Kidney glomerular epithelial cell (primary cell): Measurements from ENCODE around the gene CAMK2D.

Experiments
- DNase-seq: peaks from one replicate; lab custom pipeline; 2025; lab: John Stamatoyannopoulos, UW

CAMK2D gene

GRCh38 chr4:113637823-113638561 is 123.5 kb downstream of the CAMK2D start:
- no peak for DNase-seq

DNA sequence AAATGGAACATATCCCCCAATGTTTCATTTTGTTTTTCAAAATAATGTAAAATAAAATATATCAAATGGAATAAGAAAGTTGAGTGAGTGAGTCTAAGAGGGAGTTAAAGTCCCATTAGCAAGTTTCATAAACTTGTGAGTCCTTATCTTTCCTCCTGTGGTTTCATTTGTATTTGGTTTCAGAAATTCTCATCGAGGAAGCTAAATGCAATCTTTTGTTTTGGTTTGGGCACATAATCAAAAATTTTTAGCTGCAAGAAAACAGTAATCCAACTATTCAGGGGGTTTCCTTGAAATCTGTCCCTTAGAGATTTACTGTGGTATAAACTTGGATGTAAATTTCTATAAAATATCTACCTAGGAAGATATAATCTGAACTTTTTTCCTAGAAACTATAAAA is 124.2 kb downstream of the CAMK2D start:
- no peak for DNase-seq

- DNase-seq = peak; percentile 22
These were observed 124.7 kb downstream of the CAMK2D start for GRCh38 chr4:113636877-113637276.

DNA sequence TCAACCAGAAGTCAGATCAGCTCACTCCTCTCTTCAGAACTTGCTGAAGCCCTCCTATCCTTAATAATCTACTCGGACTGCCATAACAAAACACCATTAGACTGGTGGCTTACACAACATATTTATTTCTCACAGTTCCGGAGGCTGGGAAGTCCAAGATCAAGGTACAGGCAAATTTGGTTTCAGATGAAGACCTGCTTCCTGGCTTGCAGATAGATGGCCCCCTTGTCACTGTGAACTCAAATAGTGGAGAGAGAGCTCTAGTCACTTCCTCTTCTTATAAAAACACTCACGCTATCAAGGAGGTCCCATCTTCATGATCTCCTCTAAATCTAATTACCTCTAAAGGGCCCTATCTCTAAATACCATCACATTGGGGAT is 125.1 kb downstream of the CAMK2D start:
- DNase-seq = no peak

DNA sequence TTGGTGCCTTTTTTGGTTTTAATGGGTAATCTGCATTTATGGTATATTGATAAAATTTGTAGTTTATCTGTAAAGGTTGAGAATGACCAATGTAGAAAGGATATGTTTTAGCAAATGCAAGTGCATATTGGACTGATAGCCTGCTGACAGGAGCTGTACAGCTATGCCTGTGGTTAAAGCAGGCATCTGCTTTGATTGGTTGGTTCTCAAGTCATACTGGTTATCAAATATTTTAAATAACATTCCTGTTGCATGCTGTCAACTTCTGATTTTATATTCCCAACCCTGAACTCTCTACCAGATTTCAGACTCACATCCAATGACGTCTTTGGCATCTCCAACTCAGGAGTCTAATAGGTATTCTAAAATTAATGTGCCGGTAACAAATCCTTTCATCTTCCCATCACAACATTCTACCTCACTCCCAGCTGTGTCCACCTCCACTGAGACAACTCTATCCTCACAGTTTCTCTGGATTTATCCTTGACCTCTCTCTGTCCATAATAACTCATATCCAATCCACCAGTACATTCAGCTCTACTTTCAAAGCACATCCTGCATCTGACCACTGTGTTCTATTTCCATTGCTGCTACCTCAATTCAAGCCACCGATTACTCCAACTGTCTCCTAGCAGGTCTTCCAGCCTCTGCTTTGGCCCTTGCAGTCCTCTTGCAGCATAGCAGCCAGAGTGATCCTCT is 125.7 kb downstream of the CAMK2D start:
- peak; percentile 25 for DNase-seq

GRCh38 chr4:113634081-113634969 is 127.2 kb downstream of the CAMK2D start:
- DNase-seq = no peak

GRCh38 chr4:113633467-113633866 is 128.1 kb downstream of the CAMK2D start:
- DNase-seq = no peak

- DNase-seq = no peak
These were observed 132.8 kb downstream of the CAMK2D start for GRCh38 chr4:113628711-113629110.

DNA sequence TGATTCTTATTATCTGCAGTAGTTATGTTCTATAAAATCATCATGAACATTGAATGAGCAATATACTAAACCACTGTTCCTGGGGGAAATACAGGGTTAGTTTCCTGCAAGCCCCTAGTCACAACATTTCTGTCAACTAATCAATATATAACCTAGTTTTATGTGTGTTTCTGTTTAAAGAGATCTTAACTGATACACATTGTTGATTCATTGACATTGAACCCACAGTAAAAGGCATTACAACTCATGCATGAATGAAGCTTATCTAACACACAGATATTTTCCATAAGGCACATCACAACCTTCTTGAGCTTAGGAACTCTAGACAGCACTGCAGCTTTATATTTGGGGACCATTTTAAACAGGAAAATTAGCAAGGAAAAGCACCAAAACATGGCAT is 134.2 kb downstream of the CAMK2D start:
- no peak for DNase-seq

- no peak for DNase-seq
These were observed 135.6 kb downstream of the CAMK2D start for GRCh38 chr4:113625902-113626301.

DNA sequence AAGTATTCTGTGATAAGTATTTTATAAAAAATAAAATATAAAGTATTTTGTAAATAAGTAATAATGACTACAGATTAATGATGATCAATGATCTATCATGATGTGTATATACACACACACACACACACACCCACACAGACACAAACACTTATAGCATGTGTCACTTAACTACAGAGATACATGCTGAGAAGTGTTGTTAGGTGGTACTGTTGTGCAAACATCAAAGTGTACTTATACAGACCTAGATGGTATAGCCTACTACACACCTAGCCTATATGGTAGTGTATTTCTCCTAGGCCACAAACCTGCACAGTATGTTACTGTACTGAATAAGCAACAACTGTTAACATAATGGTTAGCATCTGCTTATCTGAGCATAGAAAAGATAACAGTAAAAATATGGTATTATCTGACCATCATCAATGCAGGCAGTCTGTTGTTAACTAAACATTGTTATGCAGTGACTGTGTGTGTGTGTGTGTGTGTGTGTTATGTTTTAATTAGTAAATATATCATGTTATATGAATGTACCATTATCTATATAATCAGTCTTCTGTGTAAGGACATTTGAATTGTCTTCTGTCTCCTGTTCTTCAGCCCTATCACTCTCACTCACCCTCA is 138.2 kb downstream of the CAMK2D start:
- no peak for DNase-seq

DNA sequence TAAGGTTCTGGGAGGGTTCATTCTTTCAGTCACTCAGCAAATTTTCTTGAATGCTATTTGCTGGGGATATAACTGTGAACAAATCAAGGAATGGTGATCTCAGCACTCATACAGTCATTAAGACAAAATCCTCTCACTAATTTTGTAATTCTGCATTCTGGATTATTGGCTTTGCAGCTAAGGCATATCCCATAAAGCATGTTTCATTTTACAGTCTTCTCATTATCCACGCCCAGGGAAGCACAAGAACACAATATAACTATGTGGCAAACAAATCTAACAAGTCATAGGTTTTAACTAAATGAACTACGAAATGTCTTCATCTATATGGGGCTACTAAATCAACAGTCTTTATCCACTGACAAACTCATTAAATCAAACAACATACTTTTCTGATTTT is 139.9 kb downstream of the CAMK2D start:
- DNase-seq = no peak

- DNase-seq = no peak
These were observed 141.5 kb downstream of the CAMK2D start for GRCh38 chr4:113620032-113620431.

DNA sequence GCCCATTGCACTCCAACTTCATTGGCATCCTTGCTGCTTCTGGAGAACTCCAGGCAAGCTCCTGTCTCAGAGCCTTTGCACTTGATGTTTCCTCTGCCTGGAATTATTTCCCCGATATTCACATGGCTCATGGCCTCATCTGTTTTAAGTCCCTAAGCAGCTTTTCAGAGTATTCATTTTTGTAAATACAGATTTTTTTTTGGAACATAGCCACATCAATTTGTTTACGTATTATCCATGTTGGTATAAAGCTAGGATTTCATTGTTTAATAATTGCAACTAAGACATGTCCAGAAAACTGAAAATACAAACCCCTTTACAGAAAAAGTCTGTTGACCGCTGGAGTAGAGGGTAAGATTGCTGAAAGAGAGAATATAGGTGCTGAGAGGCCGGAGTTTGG is 142.0 kb downstream of the CAMK2D start:
- DNase-seq = no peak

- DNase-seq = peak; percentile 61
These were observed 143.3 kb downstream of the CAMK2D start for GRCh38 chr4:113618205-113618604.

- DNase-seq = no peak
These were observed 144.3 kb downstream of the CAMK2D start for GRCh38 chr4:113617195-113617594.

DNA sequence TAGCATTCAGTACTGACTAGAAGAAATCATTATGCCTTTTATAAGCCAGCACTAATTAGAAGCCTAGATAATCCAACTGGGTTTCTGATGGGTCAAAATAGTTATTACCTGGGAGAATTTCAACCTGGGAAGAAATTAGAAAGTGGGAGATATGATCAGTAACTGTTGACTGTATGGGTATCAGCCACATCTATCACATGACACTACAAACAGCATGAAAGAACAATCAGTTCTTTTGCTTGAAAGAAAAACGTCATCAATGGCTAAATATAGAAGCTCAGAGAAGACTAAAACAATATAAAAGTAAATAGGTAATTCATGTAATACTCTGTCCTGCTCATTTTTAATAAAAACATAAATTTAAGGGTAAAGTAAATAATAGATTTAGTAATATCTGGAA is 145.1 kb downstream of the CAMK2D start:
- no peak for DNase-seq

DNA sequence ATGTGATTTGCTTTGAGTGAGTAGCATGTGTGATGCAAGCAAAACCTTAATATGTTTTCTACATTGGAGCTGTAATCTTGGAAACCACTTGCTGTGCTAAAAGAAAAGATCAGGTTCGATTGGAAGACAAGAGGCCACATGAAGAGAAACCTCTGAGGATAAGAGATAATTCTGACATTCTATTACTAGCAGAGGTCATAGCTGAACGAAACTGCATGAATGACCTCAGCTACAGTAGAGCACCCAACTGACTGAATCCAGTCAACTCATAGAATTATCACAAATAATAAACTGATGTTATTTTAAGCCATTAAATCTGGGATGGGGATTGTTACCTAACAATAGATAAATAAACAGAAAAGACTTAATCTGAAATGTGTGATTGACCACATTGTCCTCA is 147.1 kb downstream of the CAMK2D start:
- DNase-seq = no peak

DNA sequence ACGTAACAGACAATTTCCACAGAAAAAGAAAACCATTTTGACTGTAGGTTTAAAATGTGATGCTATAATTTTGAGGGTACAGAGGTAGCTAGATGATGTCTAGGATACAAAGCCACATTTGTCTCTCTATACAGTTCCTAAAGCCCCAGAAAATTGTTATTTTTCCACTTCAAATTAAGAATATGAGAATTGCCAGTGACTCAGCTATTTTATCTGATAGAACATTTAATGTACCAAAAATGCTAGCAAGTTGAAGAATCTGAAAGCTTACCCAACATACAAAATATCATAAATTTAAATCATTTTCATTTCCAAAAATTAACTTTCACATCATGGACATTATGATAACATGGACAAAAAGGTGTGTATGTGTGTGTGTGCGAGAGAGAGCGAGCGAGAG is 148.0 kb downstream of the CAMK2D start:
- no peak for DNase-seq

GRCh38 chr4:113610537-113610936 is 151.0 kb downstream of the CAMK2D start:
- DNase-seq = no peak

DNA sequence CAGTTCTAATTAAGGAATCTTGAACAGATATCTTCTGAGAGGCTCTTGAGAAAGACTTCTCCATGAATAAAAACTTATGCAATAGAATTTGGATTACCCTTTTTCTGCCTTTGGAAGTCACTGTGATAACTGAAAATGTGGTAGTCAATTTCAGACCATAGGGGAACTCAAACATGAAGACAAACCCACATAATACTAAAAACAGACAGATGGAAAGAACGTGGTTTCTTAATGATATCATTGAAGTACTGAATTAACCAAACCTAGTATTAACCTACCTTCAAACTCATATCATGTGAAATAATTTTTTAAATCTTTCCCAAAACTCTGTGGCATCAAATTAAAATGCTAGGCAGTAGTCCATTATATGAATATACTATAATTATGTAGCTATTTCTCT is 153.5 kb downstream of the CAMK2D start:
- no peak for DNase-seq

DNA sequence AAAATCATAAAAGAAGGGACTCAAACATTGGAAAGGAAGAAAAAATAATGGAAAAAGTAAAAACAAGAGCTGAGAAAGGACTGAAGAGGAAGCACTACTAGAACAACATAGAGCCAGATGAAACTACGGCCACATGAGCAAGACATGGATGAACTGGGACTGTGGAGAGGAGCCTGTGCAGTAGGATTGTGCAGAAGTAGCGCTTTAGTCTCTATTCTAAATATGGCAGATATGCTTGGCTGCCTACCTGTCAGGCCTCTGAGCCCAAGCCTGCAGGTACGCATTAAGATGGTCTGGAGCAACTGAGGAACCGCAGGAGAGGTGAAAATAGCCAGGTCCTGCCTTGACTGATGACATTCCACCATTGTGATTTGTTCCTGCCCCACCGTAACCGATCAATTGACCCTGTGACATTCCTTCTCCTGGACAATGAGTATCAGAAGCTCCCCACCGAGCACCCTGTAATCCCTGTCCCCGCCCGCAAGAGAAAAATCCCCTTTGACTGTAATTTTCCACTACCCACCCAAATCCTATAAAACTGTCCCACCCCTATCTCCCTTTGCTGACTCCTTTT is 154.3 kb downstream of the CAMK2D start:
- DNase-seq = no peak
